Panc1 (cell line): ENCODE measurements around the gene CUTA. TPM values are rescaled to one million over a fixed set of nuclear protein-coding genes. Genes with fewer than 3 reads are reported as not detected.

Experiments used
- ATAC-seq: fragments of 200-7000 bp; cut with Tn5 transposase; 2 replicates; pipeline ENCODE4 v1.9.1; 2020; ENCODE audit warnings: mild to moderate bottlenecking, moderate library complexity
- BruUV-seq: library from RNA; stranded (reverse); fragments of 400-500 nt; replicated peaks from 2 replicates; lab custom pipeline; 2021; lab: Mats Ljungman, UMichigan
- CTCF ChIA-PET: fragments of 300-600 bp; sonication (Branson Sonifier 250); formaldehyde crosslinking; loops from one replicate; lab custom pipeline; 2022; ENCODE audit warnings: antibody characterized with exemption; lab: Charles Lee
- POLR2A ChIA-PET: fragments of 300-600 bp; sonication (Branson Sonifier 250); formaldehyde crosslinking; loops from one replicate; lab custom pipeline; 2022; ENCODE audit warnings: antibody characterized with exemption; lab: Charles Lee
- DNase-seq: peaks from one replicate; pipeline ENCODE4 v3.0.0-alpha.2; 2010; ENCODE audit warnings: low read depth, low spot score
- H3K27ac ChIP-seq: 2 replicates; pipeline ENCODE4 v1.5.1; 2011; ENCODE audit warnings: mild to moderate bottlenecking, low read length, inconsistent platforms
- H3K27me3 ChIP-seq: fragments of 200-500 bp; sonication (Bioruptor generic); 2 replicates; pipeline ENCODE4 v1.6.0; 2014; ENCODE audit warnings: low read length, inconsistent platforms; ENCODE audit not compliant: control insufficient read depth, insufficient read depth
- H3K36me3 ChIP-seq: fragments of 200-500 bp; sonication (Bioruptor generic); 2 replicates; pipeline ENCODE4 v1.5.1; 2014; ENCODE audit warnings: inconsistent platforms, mild to moderate bottlenecking, low read length, moderate library complexity; ENCODE audit not compliant: control insufficient read depth, insufficient read depth
- H3K4me1 ChIP-seq: 2 replicates; pipeline ENCODE4 v1.5.1; 2011; ENCODE audit warnings: inconsistent platforms, mild to moderate bottlenecking, low read length, moderate library complexity; ENCODE audit not compliant: control insufficient read depth, insufficient read depth
- H3K4me3 ChIP-seq, 2 experiments: 2 replicates each; pipeline ENCODE4 v1.5.1; 2011 to 2012; ENCODE audit warnings: low read depth in 2 of 2, low read length in 2 of 2, mild to moderate bottlenecking in 2 of 2, inconsistent platforms in 1 of 2, moderate library complexity in 1 of 2
- H3K9me3 ChIP-seq: fragments of 200-500 bp; sonication (Bioruptor generic); 2 replicates; pipeline ENCODE4 v1.5.1; 2014; ENCODE audit warnings: low read depth, mild to moderate bottlenecking, inconsistent platforms, low read length, moderate library complexity; ENCODE audit not compliant: control insufficient read depth, insufficient read depth
- POLR2AphosphoS5 ChIP-seq: IDR thresholded peaks from 2 replicates; pipeline ENCODE4 v1.6.1; 2012; ENCODE audit warnings: mild to moderate bottlenecking, low read depth, low read length, moderate library complexity
- SIN3A ChIP-seq: IDR thresholded peaks from 2 replicates; pipeline ENCODE4 v1.6.1; 2012; ENCODE audit warnings: low read depth, mild to moderate bottlenecking, low read length, moderate library complexity, borderline replicate concordance; ENCODE audit not compliant: insufficient read depth
- TCF7L2 ChIP-seq: IDR thresholded peaks from 2 replicates; pipeline ENCODE4 v1.6.1; 2011; ENCODE audit warnings: mild to moderate bottlenecking, low read depth, low read length, inconsistent platforms
- in situ Hi-C: cut with HindIII; loops from 2 replicates; pipeline ENCODE4 v1.10.0; 2016; ENCODE audit warnings: low sequenced_read_pairs, low pct_unique_long_range_greater_than_20kb
- intact Hi-C: fragments of 100-400 bp; cut with micrococcal nuclease; formaldehyde crosslinking; loops from one replicate; pipeline ENCODE4 v1.10.0; 2022; ENCODE audit not compliant: unreplicated experiment
- total RNA-seq: library from RNA; stranded (reverse); gene quantifications from one replicate; pipeline ENCODE4 v1.2.1, GENCODE V29; 2021; ENCODE audit not compliant: unreplicated experiment
- TF ChIP-seq, protein P1 (sequence below): fragments of 450-650 bp; IDR thresholded peaks from 2 replicates; pipeline ENCODE4 v1.5.1; 2017; ENCODE audit warnings: mild to moderate bottlenecking
- TF ChIP-seq, protein P2 (sequence below), 2 experiments: IDR thresholded peaks; 2 replicates each; pipeline ENCODE4 v1.6.1; 2011 to 2012; ENCODE audit warnings: low read depth in 2 of 2, control low read depth in 1 of 2, low read length in 1 of 2, mild to moderate bottlenecking in 1 of 2, moderate library complexity in 1 of 2; ENCODE audit not compliant: insufficient read depth in 1 of 2

The CUTA gene
- total RNA-seq, 1 experiment from 2014 or later = 338 TPM

DNA sequence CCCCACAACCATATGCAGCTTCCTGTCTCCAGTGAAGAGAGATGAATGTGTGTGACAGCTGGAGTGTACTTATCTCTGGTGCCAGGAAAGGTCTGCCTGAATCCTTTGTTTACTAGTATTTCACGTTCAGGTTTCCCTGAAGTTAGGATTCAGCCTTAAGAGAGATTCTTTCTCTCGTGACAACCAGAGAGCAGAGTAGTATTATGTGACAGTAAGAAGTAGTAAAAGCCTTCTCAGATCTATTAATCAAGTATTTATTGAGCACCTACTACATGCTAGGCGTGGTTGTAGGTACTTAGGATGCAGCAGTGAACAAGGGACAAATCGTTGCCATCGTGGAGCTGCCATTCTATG lies 25.3 kb downstream of the CUTA start:
- Histone ChIP-seq H3K4me1 (peaks cover 27% of the 10 kb centered on the region), H3K9me3 (no peaks in the 10 kb centered on the region), H3K27ac (peak overlapping the region; percentile 88), H3K4me3 (peak overlapping the region; percentile 88 to 89), H3K36me3 (no peaks in the 10 kb centered on the region), H3K27me3 (no peaks in the 10 kb centered on the region)
- intact Hi-C loops (no loop called here), in situ Hi-C loops (no loop called here)
- ChIA-PET POLR2A (no interaction called here), CTCF (no interaction called here)
- DNase-seq = no peak
- TF ChIP-seq, protein P1, sequence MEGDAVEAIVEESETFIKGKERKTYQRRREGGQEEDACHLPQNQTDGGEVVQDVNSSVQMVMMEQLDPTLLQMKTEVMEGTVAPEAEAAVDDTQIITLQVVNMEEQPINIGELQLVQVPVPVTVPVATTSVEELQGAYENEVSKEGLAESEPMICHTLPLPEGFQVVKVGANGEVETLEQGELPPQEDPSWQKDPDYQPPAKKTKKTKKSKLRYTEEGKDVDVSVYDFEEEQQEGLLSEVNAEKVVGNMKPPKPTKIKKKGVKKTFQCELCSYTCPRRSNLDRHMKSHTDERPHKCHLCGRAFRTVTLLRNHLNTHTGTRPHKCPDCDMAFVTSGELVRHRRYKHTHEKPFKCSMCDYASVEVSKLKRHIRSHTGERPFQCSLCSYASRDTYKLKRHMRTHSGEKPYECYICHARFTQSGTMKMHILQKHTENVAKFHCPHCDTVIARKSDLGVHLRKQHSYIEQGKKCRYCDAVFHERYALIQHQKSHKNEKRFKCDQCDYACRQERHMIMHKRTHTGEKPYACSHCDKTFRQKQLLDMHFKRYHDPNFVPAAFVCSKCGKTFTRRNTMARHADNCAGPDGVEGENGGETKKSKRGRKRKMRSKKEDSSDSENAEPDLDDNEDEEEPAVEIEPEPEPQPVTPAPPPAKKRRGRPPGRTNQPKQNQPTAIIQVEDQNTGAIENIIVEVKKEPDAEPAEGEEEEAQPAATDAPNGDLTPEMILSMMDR = no peak
- TF ChIP-seq, protein P2, sequence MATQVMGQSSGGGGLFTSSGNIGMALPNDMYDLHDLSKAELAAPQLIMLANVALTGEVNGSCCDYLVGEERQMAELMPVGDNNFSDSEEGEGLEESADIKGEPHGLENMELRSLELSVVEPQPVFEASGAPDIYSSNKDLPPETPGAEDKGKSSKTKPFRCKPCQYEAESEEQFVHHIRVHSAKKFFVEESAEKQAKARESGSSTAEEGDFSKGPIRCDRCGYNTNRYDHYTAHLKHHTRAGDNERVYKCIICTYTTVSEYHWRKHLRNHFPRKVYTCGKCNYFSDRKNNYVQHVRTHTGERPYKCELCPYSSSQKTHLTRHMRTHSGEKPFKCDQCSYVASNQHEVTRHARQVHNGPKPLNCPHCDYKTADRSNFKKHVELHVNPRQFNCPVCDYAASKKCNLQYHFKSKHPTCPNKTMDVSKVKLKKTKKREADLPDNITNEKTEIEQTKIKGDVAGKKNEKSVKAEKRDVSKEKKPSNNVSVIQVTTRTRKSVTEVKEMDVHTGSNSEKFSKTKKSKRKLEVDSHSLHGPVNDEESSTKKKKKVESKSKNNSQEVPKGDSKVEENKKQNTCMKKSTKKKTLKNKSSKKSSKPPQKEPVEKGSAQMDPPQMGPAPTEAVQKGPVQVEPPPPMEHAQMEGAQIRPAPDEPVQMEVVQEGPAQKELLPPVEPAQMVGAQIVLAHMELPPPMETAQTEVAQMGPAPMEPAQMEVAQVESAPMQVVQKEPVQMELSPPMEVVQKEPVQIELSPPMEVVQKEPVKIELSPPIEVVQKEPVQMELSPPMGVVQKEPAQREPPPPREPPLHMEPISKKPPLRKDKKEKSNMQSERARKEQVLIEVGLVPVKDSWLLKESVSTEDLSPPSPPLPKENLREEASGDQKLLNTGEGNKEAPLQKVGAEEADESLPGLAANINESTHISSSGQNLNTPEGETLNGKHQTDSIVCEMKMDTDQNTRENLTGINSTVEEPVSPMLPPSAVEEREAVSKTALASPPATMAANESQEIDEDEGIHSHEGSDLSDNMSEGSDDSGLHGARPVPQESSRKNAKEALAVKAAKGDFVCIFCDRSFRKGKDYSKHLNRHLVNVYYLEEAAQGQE (IDR thresholded peaks at IDR 0.05; ENCODE audit: insufficient read depth in 1 of 2, low read depth in 2 of 2, low read length in 1 of 2) = no peak
- TF ChIP-seq POLR2AphosphoS5 (no peak), TCF7L2 (no peak), SIN3A (no peak)
- TSS peak; percentile 90 for BruUV-seq
- ATAC-seq = no peak

DNA sequence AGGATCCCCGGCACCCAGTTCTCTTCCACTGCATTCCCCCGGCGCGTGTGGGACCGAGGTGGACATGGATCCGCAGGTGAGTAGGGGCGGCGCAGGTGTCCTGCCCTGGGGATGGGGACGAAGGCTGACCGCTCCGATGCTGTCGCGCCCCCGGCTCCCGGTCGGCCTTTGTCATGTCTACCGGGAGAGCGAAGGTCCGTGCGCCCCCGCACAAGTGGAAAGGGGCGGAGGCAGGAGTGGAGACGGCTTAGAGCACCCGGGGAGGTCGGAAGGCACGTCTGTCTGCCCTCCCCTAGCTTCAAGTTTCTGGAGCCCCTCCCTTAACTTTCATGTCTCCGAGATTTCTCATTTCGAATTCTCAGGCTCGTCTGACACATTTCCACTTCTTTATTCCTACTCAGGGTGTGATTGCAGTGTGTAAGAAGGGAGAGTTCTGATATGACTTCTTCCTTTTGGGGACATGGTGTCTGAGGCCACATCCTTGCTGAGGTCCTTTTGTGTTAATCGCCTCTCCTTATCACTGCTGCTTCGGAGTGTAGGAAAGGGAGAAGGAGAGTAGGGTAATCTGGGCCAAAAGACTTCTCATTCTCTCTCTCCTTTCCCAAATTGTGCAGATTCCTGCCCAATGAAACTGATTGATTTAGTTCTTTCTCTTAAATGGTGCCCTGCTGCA lies 25.8 kb downstream of the CUTA start:
- Histone ChIP-seq H3K27me3 (no peaks in the 10 kb centered on the region), H3K4me3 (peak overlapping the region; percentile 88 to 89), H3K27ac (peak overlapping the region; percentile 88), H3K36me3 (no peaks in the 10 kb centered on the region), H3K4me1 (peaks cover 27% of the 10 kb centered on the region), H3K9me3 (no peaks in the 10 kb centered on the region)
- CTCF ChIA-PET = no interaction called here
- no peak for DNase-seq
- intact Hi-C loops (no loop called here), in situ Hi-C loops (no loop called here)
- TF ChIP-seq SIN3A (no peak), TCF7L2 (no peak), POLR2AphosphoS5 (no peak)
- TF ChIP-seq, protein P2 (IDR thresholded peaks at IDR 0.05; ENCODE audit: insufficient read depth in 1 of 2, low read depth in 2 of 2, low read length in 1 of 2) = no peak
- TF ChIP-seq, protein P1 = no peak
- no TSS peak for BruUV-seq
- ATAC-seq = peak; percentile 19
- POLR2A ChIA-PET = no interaction called here
